GM18517 (cell line): ENCODE results near the gene PLS1.
A peak's percentile ranks its signal among the peaks of the same experiment; 100 is the strongest.
"Not testable (repeated sequence)": the region's sequence is repeated elsewhere in the genome, so short reads cannot be mapped to it uniquely, and the experiment has no call there.

ENCODE experiments used
- ATAC-seq: cut with Tn5 transposase; IDR thresholded peaks from one replicate; pipeline ENCODE4 v1.9.1; 2021; ENCODE audit warnings: mild to moderate bottlenecking, moderate library complexity; ENCODE audit not compliant: unreplicated experiment

Gene PLS1, protein sequence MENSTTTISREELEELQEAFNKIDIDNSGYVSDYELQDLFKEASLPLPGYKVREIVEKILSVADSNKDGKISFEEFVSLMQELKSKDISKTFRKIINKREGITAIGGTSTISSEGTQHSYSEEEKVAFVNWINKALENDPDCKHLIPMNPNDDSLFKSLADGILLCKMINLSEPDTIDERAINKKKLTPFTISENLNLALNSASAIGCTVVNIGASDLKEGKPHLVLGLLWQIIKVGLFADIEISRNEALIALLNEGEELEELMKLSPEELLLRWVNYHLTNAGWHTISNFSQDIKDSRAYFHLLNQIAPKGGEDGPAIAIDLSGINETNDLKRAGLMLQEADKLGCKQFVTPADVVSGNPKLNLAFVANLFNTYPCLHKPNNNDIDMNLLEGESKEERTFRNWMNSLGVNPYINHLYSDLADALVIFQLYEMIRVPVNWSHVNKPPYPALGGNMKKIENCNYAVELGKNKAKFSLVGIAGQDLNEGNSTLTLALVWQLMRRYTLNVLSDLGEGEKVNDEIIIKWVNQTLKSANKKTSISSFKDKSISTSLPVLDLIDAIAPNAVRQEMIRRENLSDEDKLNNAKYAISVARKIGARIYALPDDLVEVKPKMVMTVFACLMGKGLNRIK

DNA sequence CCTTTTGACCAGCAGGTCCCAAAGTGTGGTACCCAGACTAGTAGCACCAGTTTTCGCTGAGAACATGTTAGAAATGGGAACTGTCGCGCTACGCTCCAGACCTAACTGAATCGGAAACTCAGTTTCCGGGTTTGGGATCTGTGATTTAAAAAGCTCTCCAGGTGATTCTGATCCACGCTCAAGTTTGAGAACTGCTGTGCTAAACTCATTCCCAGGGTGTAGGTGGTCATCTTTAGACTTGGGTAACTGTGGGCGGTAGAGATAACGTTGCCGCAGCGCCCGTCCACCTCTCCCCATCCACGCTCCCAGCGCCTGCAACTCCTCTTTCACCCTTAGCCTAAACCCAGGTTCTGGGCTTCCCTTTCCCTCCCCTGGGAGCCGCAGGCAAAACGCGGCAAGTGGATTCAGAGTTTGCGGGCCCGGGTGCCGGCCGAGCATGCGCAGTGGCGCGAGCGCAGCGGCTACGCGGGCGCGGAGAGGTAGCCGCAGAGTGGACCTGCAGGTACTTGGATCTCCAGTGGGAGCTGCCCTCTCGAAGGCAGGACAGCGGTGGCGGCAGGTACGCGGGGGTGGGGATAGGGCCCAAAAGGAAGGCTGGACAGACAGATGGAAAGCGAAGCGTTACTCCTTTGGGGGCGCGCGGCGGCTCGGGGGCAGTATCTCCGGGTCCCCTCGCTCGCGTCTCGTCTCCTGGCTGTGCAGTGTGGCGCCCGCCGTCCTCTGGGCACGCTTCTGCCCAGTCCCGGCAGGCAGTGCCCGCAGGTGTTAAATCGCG is at the start of gene PLS1:
TSS of gene PLS1 (plus strand) at position 443 of the 775 bp plus-strand sequence. CDS start 67,845 bp downstream, outside the sequence.
- peak; percentile 94 for ATAC-seq

DNA sequence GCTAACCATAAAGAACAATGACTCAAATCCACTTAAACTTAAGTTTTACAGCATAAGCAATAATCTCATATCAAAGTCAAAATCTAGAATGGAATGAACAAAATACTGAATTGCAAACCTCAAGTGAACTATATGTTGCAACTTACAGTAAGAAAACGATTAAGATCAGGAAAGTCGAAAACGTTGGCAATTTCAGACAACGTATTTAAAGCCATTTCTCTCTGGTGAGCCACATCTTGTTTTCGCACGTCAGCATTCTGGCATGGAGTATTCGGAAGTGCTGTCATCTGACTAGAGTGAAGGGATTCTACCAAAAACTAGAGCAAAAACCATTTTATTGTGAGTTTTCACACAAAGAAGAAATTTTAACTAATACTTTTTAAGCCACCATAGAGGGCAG is 46.2 kb upstream of the PLS1 start:
- no peak for ATAC-seq

GRCh38 chr3:142552579-142552978 is 43.6 kb upstream of the PLS1 start:
- ATAC-seq, result not testable (repeated sequence)

- no peak for ATAC-seq
Measured at GRCh38 chr3:142553741-142554140, 42.5 kb upstream of the PLS1 start.

DNA sequence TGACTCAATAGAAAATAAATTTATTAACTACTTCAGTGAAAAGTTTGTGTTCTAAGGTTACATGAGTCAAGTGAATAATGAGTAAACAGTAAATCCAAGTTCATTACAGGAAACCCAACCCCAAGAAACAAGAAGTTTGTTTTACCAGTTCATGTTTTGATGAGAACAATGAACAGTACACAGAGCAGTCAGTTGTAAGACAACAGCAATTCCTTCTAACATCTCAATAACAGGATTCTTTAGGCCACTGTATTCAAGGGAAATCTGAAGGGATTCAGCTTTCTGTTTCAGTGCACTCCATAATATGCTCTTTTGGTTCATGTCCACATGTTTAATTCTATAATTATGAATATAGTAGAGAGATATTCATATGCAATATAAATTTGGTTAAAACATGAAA is 36.1 kb upstream of the PLS1 start:
- no peak for ATAC-seq

DNA sequence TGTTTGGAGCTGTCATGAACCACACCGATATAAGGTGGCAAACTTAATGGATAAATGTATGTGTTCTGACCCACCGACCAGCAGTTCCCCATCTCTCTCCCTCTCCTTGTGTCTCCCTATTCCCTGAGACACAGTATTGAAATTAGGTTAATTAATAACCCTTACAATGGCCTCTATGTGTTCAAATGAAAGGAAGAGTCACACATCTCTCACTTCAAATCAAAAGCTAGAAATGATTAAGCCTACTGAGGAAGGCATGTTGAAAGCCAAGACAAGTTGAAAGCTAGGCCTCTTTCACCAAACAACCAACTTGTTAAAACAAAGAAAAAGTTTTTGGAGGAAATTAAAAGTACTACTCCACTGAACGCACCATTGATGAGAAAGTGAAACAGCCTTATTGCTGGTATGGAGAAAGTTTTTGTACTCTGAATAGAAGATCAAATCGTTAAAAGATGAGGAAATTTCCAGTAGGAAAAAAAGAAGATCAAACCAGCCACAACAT is 32.6 kb upstream of the PLS1 start:
- no peak for ATAC-seq

DNA sequence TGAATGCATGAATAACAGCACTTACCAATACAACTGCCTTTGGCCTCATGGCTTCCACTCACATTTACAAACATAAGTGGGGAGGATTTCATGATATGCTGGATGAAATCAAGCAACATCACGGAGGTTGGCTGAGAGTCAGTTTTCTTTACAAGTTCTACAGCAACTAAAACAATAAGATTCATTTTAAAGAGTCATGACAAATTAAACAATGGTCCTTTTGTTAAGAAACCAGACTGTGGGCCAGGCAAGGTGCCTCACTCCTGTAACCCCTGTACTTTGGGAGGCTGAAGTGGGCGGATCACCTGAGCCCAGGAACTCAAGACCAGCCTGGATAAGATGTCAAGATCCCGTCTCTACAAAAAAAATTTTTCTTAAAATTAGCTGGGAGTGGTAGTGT is 30.1 kb upstream of the PLS1 start:
- ATAC-seq, result no peak

DNA sequence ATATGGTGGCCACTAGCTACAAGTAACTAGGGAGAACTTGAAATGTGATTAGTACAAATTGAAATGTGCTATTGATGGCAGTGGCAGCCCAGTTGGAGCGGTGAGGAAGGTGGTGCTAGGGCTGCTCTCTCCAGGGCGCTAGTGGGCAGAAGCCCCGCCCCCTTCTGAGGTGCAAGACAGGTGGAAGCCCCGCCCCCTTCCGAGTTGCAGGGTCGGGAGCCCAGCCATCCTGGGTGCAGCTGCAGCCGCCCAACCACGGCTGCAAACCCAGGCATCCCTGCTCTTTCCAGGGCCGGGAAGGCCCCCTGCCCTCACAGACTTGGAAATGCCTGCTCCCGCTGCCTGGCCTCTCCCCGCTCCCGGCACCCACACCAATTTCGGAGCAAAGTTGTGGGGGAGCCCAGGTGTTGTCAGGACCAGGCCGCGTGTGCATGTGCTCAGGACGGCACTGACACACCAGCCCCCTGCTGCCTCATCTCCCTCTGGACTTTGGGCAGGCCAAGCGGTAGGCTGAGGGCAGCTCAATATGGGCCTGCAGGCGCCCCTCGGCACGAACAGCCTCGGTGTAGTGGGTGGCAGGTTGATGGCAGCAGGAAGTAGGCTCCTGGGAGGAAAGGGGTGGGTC is 27.7 kb upstream of the PLS1 start:
- no peak for ATAC-seq

DNA sequence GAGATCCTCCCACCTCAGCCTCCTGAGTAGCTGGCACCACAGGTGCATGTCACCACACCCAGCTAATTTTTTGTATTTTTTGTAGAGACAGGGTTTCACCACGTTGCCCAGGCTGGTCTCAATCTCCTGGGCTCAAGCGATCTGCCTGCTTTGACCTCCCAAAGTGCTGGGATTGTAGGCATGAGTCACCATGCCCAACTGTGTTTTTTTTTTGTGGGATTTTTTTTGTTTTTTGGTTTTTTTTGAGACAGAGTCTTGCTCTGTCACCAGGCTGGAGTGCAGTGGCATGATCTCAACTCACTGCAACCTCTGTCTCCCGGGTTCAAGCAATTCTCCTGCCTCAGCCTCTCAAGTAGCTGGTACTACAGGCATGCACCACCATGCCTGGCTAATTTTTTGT is 26.8 kb upstream of the PLS1 start:
- not testable (repeated sequence) for ATAC-seq

- not testable (repeated sequence) for ATAC-seq
Measured at GRCh38 chr3:142574223-142574622, 22.0 kb upstream of the PLS1 start.

DNA sequence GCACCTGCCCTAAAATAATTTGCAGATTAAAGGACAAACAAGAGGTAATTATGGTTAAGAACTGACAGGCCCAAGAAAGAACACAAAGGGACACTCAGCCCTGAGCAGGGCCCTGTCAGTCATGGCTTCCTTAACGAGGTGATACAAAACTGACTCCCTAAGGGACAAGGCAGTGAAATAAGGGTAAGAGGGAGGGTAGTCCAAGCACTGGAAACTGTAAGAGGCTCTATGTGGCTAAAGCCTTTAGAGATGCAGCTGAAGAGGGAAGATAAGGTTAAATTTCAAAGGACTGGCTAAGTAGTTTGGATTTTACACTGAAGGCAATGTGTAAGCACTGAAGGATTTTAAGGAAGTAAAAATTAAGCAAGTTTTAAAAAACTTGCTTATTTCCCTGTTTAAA is 21.5 kb upstream of the PLS1 start:
- no peak for ATAC-seq

GRCh38 chr3:142576792-142577191 is 19.4 kb upstream of the PLS1 start:
- ATAC-seq, result no peak

GRCh38 chr3:142577696-142578328 is 18.4 kb upstream of the PLS1 start:
- no peak for ATAC-seq

DNA sequence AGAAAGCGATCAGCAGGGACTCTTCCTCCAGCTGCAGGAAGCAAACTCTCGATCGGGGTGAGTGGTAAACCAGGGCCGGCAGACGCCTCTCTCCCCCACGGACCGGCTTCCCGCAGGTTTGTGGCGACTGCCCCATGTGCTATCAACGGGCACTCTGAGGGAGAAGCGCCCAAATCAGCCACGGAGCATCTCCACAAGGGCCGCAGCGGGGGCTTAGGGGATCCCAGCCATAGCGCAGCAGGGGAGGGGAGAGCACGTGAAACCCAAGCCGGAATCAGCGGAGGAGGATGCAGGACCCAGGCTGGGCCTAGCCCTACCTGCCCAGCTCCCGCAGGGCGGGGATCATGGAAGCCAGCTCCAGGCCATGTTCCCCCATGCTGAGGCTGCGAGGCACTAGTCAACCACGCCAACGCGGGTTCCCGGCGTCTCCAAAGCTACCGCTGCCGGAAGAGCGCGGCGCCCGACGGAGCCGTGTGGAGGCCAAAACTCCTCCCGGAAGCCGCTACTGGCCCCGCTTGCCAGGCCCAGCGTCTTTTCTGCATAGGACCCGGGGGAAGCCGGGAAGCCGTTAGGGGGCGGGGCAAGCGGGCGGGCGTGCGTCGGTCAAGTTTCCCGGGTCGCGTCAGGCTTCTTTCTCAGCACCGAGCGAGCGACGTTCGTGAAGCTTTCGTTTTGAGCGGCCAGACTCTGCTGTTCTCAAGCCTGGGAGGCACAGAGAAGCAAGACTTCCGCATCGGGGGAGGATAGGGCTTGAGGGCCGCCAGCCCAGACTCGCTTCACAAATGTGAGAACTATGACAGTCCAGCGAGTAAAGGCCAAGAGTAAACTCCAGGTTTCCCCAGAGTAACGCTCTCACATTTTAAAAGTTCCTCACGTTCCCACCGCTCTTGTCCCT is 17.6 kb upstream of the PLS1 start, which contains the start of gene ATR:
TSS of gene ATR (minus strand) at position 405 of the 895 bp plus-strand sequence. CDS start at position 376, 29 bp downstream.
- peak; percentile 89 for ATAC-seq

GRCh38 chr3:142580061-142580423 is 16.2 kb upstream of the PLS1 start:
- no peak for ATAC-seq

DNA sequence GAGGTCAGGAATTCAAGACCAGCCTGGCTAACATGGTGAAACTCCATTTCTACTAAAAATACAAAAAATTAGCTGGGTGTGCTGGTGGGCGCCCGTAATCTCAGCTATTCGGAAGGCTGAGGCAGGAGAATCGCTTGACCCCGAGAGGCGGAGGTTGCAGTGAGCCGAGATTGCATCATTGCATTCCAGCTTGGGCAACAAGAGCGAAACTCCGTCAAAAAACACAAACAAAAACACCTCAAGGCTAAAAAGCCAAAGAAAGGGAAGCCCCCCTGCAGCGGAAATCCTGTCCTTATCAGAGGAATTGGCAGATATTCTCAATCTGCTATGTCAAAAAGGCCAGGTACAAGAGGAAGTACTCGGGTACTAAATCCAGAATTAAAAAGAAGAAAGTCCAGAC is 15.1 kb upstream of the PLS1 start:
- not testable (repeated sequence) for ATAC-seq

DNA sequence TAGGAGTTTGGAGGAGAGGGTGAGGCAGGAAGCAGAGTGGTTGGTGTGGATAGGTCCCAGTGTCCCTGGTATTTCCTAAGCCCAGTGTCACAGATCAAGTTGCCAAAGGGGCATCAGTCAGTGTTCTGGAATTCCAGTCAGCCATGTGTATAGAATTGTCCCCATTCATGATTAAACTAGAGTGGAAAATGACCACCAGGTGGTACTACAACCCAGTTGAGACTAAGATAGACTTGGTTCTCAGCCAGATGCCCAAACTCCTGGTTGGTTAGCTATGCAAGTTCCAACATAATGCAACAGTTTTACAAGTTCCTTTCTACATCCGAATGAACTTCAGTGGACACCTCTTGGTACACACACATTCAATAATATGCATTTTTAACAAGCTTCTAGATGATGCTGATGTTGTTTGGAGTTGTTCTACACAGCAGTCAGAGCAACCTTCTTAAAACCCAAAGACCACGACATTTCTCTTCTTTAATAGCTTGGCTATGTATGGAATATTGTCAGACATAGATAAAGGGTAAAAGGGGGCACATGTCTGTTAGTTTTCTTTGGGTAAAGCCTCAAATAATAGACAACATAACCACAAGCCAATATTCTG is 9.3 kb upstream of the PLS1 start:
- no peak for ATAC-seq

- no peak for ATAC-seq
Measured at GRCh38 chr3:142588703-142589102, 7.5 kb upstream of the PLS1 start.

DNA sequence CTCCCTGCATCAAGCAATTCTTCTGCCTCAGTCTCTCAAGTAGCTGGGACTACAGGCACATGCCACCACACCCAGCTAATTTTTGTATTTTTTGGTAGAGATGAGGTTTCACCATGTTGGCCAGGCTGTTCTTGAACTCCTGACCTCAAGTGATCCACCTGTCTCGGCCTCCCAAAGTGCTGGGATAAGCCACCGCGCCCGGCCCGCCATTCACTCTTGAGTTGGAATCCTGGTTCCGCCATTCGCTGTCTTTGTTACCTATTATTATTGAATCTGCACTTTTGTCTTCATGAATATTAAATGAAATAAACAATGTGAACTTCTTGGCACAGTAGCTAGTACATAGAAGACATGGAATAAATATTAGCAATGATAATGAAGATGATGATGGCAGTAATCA is 3.9 kb upstream of the PLS1 start:
- ATAC-seq, result not testable (repeated sequence)
